Heart right ventricle (tissue), 16 donors: ENCODE measurements around the gene VSTM4. TPM values are rescaled to one million over a fixed set of nuclear protein-coding genes. Genes with fewer than 3 reads are reported as not detected.

Source experiments
- ATAC-seq, 8 donors: fragments of 200-7000 bp; cut with Tn5 transposase; one replicate each; pipeline ENCODE4 v1.9.1; 2020; ENCODE audit warnings: mild to moderate bottlenecking in 8 of 8, moderate library complexity in 8 of 8, moderate number of reproducible peaks in 1 of 8
- DNase-seq, 2 donors: peaks; one replicate each; pipeline ENCODE4 v3.0.0-alpha.2; 2020
- H3K27ac ChIP-seq, 10 donors: fragments of 200-600 bp; sonication (generic) in 2 of 10; one replicate each; pipeline versions ENCODE4 v1.5.0 to v1.8.0; 2020 to 2022; ENCODE audit warnings: mild to moderate bottlenecking in 3 of 10
- H3K27me3 ChIP-seq, 7 donors: fragments of 200-600 bp; one replicate each; pipeline ENCODE4 v1.8.0; 2021 to 2022; ENCODE audit warnings: mild to moderate bottlenecking in 2 of 7
- H3K36me3 ChIP-seq, 9 donors: fragments of 200-600 bp; sonication (generic) in 1 of 9; one replicate each; pipeline versions ENCODE4 v1.5.0 to v1.8.0; 2020 to 2022; ENCODE audit warnings: mild to moderate bottlenecking in 2 of 9
- H3K4me1 ChIP-seq, 9 donors: fragments of 200-600 bp; sonication (generic) in 1 of 9; one replicate each; pipeline versions ENCODE4 v1.5.0 to v1.8.0; 2020 to 2022; ENCODE audit warnings: mild to moderate bottlenecking in 4 of 9
- H3K4me3 ChIP-seq, 10 donors: fragments of 200-600 bp; sonication (generic) in 2 of 10; one replicate each; pipeline versions ENCODE4 v1.5.0 to v1.8.0; 2020 to 2022; ENCODE audit warnings: mild to moderate bottlenecking in 7 of 10, moderate library complexity in 2 of 10
- H3K9me3 ChIP-seq, 11 donors: fragments of 200-600 bp in 10 of 11; sonication (generic) in 2 of 11; one replicate each; pipeline versions ENCODE4 v1.5.0 to v1.8.0; 2013 to 2022; ENCODE audit warnings: mild to moderate bottlenecking in 2 of 11, control low read depth in 1 of 11, moderate library complexity in 1 of 11
- CTCF ChIP-seq, 9 donors: fragments of 200-600 bp; sonication (generic) in 2 of 9; IDR thresholded peaks; one replicate each; pipeline versions ENCODE4 v1.5.0 to v1.8.0; 2021 to 2022; ENCODE audit warnings: antibody characterized with exemption in 9 of 9, mild to moderate bottlenecking in 5 of 9, moderate library complexity in 1 of 9
- WGBS, 2 donors: extraction: QIAGEN DNeasy Blood & Tissue Kit; methylation state at CpG; one replicate each; pipeline ENCODE4 v1.1.7; 2013; ENCODE audit warnings: inconsistent platforms in 1 of 2; 5-methylcytosine and 5-hydroxymethylcytosine counted together
- intact Hi-C, 10 donors: fragments of 100-400 bp; cut with DNase I; formaldehyde crosslinking; loops; one replicate each; pipeline versions ENCODE4 v1.11.1 to v1.14.2; 2022
- polyA plus RNA-seq, 2 donors: library from polyadenylated mRNA; stranded (reverse); fragments of 200-250 nt; gene quantifications; one replicate each; pipeline ENCODE4 v1.2.3, GENCODE V29; 2013
- total RNA-seq, 10 donors: library from RNA; stranded (reverse); fragmentation: NEBNext Ultra II Directional in 3 of 10; extraction: Animal tissue kit (Norgen Biotek cat#: 25700) in 3 of 10; gene quantifications; one replicate each; pipeline versions ENCODE4 v1.2.1 to v1.2.4, GENCODE V29; 2021 to 2023
- donor health status: Arrhythmogenic right ventricular cardiomyopathy.
- donor health status: ischemic (EF 13 %, LVEDD 7.1; RV severe dilation, severe dysfunction).
- donor health status: healthy with polysubstance abuse.
- donor health status: DM: no; HTN: yes; CAD: no.
- donor health status: DM: no; HTN: no; CAD: no.
- donor health status: ischemic (EF 25% LVEDD 6.9; RV normal size, moderate dysfunction).
- donor health status: ischemic (EF 25% LVEDD 5.7; RV mildly dilated, moderate dysfunction).
- donor health status: healthy.
- donor health status: DM: yes; HTN: yes; CAD: no.
- donor health status: Ischemic cardiomyopathy.
- donor health status: ischemic (EF 35%, LVEDD 5.7; RV mildly dilated, moderate dysfunction).
- donor health status: nonischemic (EF 11% LVEDD 7.7; RV severe dilation, severe dysfunction).
- donor health status: DM: yes; HTN: yes; CAD: no.
- donor health status: PGD.
- donor health status: ischemic (EF 29% LVEDD 5.4; RV normal size, mild dysfunction).
- donor health status: nonischemic (EF 23%, LVEDD 6.1; RV moderate dilation, normal function).

The VSTM4 gene
- total and polyA plus RNA-seq, 12 donors, result 5.0 to 26.7 (median 16.3) TPM

GRCh38 chr10:49001870-49002672 lies 113.3 kb downstream of the VSTM4 start:
- Histone ChIP-seq H3K36me3 (no peaks in the 10 kb centered on the region), H3K27me3 (no peaks in the 10 kb centered on the region), H3K4me1 (peaks cover 4 to 30% (median 15%) of the 10 kb centered on the region in 9 donors), H3K9me3 (peaks cover 0 to 3% (median 0%) of the 10 kb centered on the region in 11 donors), H3K27ac (peak overlapping the region in 9 of 10 donors; percentile 2 to 82 (median 70)), H3K4me3 (no peak overlapping the region)
- peak; percentile 78 to 94 (median 86) for ATAC-seq
- intact Hi-C loops, result loop anchor here in 2 of 10 donors (5.0 to 10.0 kb wide), 2 partner anchors 113 to 160 kb away; partner anchors contain the start of gene VSTM4 (in 1 of the 2)
- peak; percentile 54 to 73 for DNase-seq
- WGBS, 2 donors, result 44 to 49% methylated on average over 17 of the region's 17 CpGs
- peak in 5 of 9 donors; percentile 2 to 47 (median 24) for TF ChIP-seq CTCF (IDR thresholded peaks at IDR 0.05)

DNA sequence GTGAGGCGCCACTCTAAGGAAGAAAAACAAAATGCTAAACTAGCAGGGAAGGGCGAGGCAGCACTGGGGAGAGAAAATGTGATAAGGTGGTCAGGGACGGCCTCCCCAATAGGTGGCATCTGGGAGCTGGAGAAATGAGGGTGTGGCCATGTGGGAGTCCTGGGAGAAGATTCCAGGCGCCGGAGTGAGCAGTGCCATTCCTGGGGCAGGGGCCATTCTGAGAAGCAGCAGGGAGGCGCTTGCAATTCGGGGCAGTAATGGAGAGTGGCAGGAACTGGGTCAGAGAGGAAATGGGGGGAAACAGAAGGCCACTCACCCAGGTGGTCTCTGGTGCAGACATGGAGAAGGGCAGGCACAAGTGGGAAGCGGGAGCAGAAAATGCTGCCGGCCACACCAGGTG lies 113.9 kb downstream of the VSTM4 start:
- Histone ChIP-seq H3K27me3 (no peaks in the 10 kb centered on the region), H3K4me3 (no peak overlapping the region), H3K27ac (peak overlapping the region in 9 of 10 donors; percentile 2 to 82 (median 70)), H3K36me3 (no peaks in the 10 kb centered on the region), H3K9me3 (peaks cover 0 to 3% (median 0%) of the 10 kb centered on the region in 11 donors), H3K4me1 (peaks cover 4 to 27% (median 14%) of the 10 kb centered on the region in 9 donors)
- 59 to 63% methylated on average over 9 of the region's 9 CpGs for WGBS, 2 donors
- TF ChIP-seq CTCF (IDR thresholded peaks at IDR 0.05), result peak in 6 of 9 donors; percentile 11 to 43 (median 30)
- DNase-seq (peak in 1 of 2 donors; percentile 28), ATAC-seq (peak; percentile 37 to 90 (median 78))
- intact Hi-C loops, result loop anchor here in 2 of 10 donors (5.0 to 10.0 kb wide), 2 partner anchors 113 to 161 kb away; partner anchors contain the start of gene VSTM4 (in 1 of the 2)

GRCh38 chr10:49000437-49001398 lies 114.6 kb downstream of the VSTM4 start:
- Histone ChIP-seq H3K4me1 (peaks cover 4 to 27% (median 14%) of the 10 kb centered on the region in 9 donors), H3K36me3 (no peaks in the 10 kb centered on the region), H3K27me3 (no peaks in the 10 kb centered on the region), H3K4me3 (no peak overlapping the region), H3K9me3 (peaks cover 0 to 3% (median 0%) of the 10 kb centered on the region in 11 donors), H3K27ac (peak overlapping the region in 5 of 10 donors; percentile 54 to 82 (median 74))
- TF ChIP-seq CTCF (IDR thresholded peaks at IDR 0.05), result no peak
- ATAC-seq (peak in 7 of 8 donors; percentile 20 to 59 (median 38)), DNase-seq (no peak)
- intact Hi-C loops, result loop anchor here in 2 of 10 donors (5.0 to 10.0 kb wide), 2 partner anchors 114 to 162 kb away; partner anchors contain the start of gene VSTM4 (in 1 of the 2)
- WGBS, 2 donors, result 77 to 78% methylated on average over 13 of the region's 13 CpGs

GRCh38 chr10:48999346-48999745 lies 116.0 kb downstream of the VSTM4 start:
- H3K9me3 ChIP-seq, result no peaks in the 10 kb centered on the region
- H3K36me3 ChIP-seq, result no peaks in the 10 kb centered on the region
- H3K4me1 ChIP-seq, result peaks cover 4 to 27% (median 14%) of the 10 kb centered on the region in 9 donors
- H3K27me3 ChIP-seq, result no peaks in the 10 kb centered on the region
- no peak for TF ChIP-seq CTCF (IDR thresholded peaks at IDR 0.05)
- no peak overlapping the region for H3K27ac ChIP-seq
- intact Hi-C loops, result no loop called here
- H3K4me3 ChIP-seq, result no peak overlapping the region
- 90 to 92% methylated on average over 2 of the region's 2 CpGs for WGBS, 2 donors
- DNase-seq (no peak), ATAC-seq (no peak)
